Chondrocyte (in vitro differentiated cells): ENCODE measurements around the gene RAB3GAP2. TPM values are rescaled to one million over a fixed set of nuclear protein-coding genes. Genes with fewer than 3 reads are reported as not detected.
A peak's percentile ranks its signal among the peaks of the same experiment; 100 is the strongest.
"Not testable (repeated sequence)": the region's sequence is repeated elsewhere in the genome, so short reads cannot be mapped to it uniquely, and the experiment has no call there.

Source experiments
- DNase-seq: peaks from one replicate; pipeline ENCODE4 v3.0.0; 2021; ENCODE audit warnings: mixed read lengths, low spot score
- H3K27ac Mint-ChIP-seq: one replicate; pipeline ENCODE4 v1.8.0; 2021; ENCODE audit warnings: mild to moderate bottlenecking, moderate library complexity, mixed read lengths; ENCODE audit not compliant: unreplicated experiment
- H3K27me3 Mint-ChIP-seq: 2 replicates; pipeline ENCODE4 v1.8.0; 2021; ENCODE audit warnings: low read depth, mixed read lengths
- H3K36me3 Mint-ChIP-seq: 2 replicates; pipeline ENCODE4 v1.8.0; 2021; ENCODE audit warnings: low read depth, mixed read lengths
- H3K4me1 Mint-ChIP-seq: 2 replicates; pipeline ENCODE4 v1.8.0; 2021; ENCODE audit warnings: low read depth, mild to moderate bottlenecking, mixed read lengths
- H3K4me3 Mint-ChIP-seq: one replicate; pipeline ENCODE4 v1.8.0; 2021; ENCODE audit warnings: mild to moderate bottlenecking, moderate library complexity, mixed read lengths; ENCODE audit not compliant: unreplicated experiment
- H3K9me3 Mint-ChIP-seq: 2 replicates; pipeline ENCODE4 v1.8.0; 2021; ENCODE audit warnings: low read depth, mixed read lengths
- total RNA-seq: library from RNA; stranded (reverse); gene quantifications from 3 replicates; pipeline ENCODE4 v1.2.1, GENCODE V29; 2021
- TF ChIP-seq, protein P1 (sequence below): fragments of 200-600 bp; sonication (generic); IDR thresholded peaks from 2 replicates; pipeline ENCODE4 v1.5.0; 2021; ENCODE audit warnings: antibody characterized with exemption, mild to moderate bottlenecking, moderate library complexity

Gene RAB3GAP2
- total RNA-seq, 1 donor from 2014 or later = 47.5 TPM

DNA sequence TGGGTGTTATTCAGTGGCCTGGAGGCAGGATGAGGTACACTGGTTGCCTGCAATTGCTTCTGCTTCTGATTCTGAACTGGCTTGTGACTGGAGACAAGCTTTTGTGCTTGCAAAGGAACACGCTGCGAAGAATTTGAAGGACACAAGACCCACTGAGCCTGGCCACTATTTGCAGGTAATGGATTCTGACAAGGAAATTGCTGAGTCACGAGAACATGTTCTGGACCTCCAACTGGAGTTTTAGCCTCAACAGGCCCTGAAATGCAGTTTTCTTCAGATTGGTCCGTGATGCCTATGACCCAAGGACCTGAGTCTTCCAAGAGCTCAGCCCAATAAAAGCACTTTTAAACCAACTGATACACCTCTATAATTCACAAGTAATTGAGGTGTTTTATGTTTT, 4.6 kb downstream of the RAB3GAP2 start:
- TF ChIP-seq, protein P1, sequence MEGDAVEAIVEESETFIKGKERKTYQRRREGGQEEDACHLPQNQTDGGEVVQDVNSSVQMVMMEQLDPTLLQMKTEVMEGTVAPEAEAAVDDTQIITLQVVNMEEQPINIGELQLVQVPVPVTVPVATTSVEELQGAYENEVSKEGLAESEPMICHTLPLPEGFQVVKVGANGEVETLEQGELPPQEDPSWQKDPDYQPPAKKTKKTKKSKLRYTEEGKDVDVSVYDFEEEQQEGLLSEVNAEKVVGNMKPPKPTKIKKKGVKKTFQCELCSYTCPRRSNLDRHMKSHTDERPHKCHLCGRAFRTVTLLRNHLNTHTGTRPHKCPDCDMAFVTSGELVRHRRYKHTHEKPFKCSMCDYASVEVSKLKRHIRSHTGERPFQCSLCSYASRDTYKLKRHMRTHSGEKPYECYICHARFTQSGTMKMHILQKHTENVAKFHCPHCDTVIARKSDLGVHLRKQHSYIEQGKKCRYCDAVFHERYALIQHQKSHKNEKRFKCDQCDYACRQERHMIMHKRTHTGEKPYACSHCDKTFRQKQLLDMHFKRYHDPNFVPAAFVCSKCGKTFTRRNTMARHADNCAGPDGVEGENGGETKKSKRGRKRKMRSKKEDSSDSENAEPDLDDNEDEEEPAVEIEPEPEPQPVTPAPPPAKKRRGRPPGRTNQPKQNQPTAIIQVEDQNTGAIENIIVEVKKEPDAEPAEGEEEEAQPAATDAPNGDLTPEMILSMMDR = no peak
- Mint-ChIP-seq H3K27me3 (no peaks in the 10 kb centered on the region), H3K36me3 (peaks cover 23% of the 10 kb centered on the region), H3K27ac (peak overlapping the region; percentile 10), H3K4me3 (no peak overlapping the region), H3K4me1 (peaks cover 23% of the 10 kb centered on the region), H3K9me3 (no peaks in the 10 kb centered on the region)
- DNase-seq = no peak

DNA sequence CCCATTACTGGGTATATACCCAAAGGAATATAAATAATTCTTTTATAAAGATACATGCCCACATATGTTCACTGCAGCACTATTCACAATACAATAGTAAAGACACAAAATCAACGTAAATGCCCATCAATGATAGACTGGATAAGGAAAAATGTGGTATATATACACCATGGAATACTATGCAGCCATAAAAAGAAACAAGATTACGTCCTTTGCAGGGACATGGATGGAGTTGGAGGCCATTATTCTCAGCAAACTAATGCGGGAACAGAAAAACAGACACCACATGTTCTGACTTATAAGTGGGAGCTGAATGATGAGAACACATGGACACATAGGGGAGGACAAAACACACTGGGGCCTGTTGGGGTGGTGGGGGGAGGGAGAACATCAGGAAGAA, 12.0 kb downstream of the RAB3GAP2 start:
- peaks cover 17% of the 10 kb centered on the region for H3K9me3 Mint-ChIP-seq
- H3K4me3 Mint-ChIP-seq, H3K4me1 Mint-ChIP-seq, DNase-seq, H3K27ac Mint-ChIP-seq, H3K27me3 Mint-ChIP-seq: not testable (repeated sequence)
- H3K36me3 Mint-ChIP-seq = peaks cover 10% of the 10 kb centered on the region

DNA sequence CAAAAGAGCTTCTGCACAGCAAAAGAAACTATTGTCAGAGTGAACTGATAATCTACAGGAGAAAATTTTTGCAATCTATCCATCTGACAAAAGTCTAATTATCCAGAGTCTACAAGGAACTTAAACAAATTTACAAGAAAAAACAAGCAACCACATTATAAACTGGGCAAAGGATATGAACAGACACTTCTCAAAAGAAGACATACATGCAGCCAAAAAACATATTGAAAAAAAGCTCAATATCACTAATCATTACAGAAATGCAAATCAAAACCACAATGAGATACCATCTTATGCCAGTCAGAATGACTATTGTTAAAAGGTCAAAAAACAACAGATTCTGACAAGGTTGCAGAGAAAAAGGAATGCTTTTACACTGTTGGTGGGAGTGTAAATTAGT, 12.5 kb downstream of the RAB3GAP2 start:
- Mint-ChIP-seq H3K36me3 (peaks cover 10% of the 10 kb centered on the region), H3K9me3 (peaks cover 17% of the 10 kb centered on the region)

DNA sequence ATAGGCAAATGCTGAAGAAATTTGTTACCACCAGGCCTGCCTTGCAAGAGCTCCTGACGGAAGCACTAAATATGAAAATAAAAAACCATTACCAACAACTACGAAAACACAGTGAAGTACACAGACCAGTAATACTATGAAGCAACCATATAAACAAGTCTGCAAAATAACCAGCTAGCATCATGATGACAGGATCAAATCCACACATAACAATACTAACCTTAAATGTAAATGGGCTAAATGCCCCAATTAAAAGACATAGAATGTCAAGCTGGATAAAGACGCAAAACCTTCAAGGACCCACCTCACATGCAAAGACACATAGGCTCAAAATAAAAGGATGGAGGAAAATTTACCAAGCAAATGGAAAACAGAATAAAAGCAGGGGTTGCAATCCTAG, 16.1 kb downstream of the RAB3GAP2 start:
- H3K4me1 Mint-ChIP-seq, H3K27ac Mint-ChIP-seq, DNase-seq, H3K27me3 Mint-ChIP-seq, H3K4me3 Mint-ChIP-seq: not testable (repeated sequence)
- H3K9me3 Mint-ChIP-seq = peaks cover 15% of the 10 kb centered on the region
- H3K36me3 Mint-ChIP-seq = peaks cover 16% of the 10 kb centered on the region

More for the DNA sequence above, 12.5 kb downstream of the RAB3GAP2 start:
- not testable (repeated sequence) for H3K4me1 Mint-ChIP-seq, DNase-seq, H3K27me3 Mint-ChIP-seq, H3K4me3 Mint-ChIP-seq, H3K27ac Mint-ChIP-seq

DNA sequence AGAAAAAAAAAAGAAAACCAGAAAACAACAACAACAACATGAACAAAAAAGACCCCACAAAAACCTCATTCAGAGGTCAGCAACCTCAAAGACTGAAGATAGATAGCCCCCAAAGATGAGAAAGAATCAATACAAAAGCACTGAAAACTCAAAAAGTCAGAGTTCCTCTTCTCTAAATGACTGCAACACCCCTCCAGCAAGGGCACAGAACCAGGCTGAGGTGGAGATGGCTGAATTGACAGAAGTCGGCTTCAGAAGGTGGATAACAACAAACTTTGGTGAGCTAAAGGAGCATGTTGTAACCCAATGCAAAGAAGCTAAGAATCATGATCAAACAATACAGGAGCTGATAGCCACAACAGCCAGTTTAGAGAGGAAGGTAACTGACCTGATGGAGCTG, 17.0 kb downstream of the RAB3GAP2 start:
- H3K9me3 Mint-ChIP-seq = peaks cover 13% of the 10 kb centered on the region

DNA sequence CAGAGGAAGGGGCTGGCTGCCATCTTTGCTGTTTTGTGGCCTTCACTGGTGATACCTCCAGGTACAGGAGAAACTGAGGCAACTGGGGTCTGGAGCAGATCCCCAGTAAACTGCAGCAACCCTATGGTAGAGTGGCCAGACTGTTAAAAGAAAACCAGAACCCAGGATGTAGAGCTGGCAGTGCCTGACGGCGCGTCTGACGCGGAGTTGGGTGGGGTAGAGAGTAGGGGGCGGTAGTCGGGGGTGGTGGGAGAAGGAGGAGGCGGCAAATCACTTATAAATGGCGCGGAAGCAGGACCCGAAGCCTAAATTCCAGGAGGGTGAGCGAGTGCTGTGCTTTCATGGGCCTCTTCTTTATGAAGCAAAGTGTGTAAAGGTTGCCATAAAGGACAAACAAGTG, 19.0 kb downstream of the RAB3GAP2 start:
- peaks cover 25% of the 10 kb centered on the region for H3K36me3 Mint-ChIP-seq
- peaks cover 17% of the 10 kb centered on the region for H3K9me3 Mint-ChIP-seq
- not testable (repeated sequence) for H3K4me3 Mint-ChIP-seq, H3K27ac Mint-ChIP-seq, DNase-seq, H3K27me3 Mint-ChIP-seq, H3K4me1 Mint-ChIP-seq

More for the DNA sequence above, 17.0 kb downstream of the RAB3GAP2 start:
- Mint-ChIP-seq H3K4me1 (peaks cover 10% of the 10 kb centered on the region), H3K4me3 (no peak overlapping the region), H3K27me3 (no peaks in the 10 kb centered on the region), H3K36me3 (peaks cover 16% of the 10 kb centered on the region), H3K27ac (peak overlapping the region; percentile 25)
- no peak for DNase-seq
- TF ChIP-seq, protein P1 = no peak

DNA sequence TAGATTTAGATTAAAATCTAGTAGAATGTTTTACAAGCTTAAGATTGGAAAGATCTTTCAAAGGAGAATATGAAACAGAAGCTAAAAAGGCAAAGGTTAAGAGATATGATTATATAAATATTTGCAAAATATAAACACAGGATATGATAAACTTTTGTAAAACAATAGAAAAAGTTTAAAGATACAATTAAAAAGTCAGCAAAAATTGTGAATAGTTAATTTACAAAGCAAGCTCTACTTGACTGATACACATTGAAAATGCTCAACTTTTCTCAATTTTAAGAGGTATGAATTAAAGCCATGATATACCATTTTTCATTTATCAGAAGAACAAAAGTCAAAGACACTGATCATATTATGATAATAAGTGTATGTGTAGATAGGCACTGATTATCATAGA, 21.0 kb downstream of the RAB3GAP2 start:
- peaks cover 14% of the 10 kb centered on the region for H3K9me3 Mint-ChIP-seq
- H3K36me3 Mint-ChIP-seq = peaks cover 26% of the 10 kb centered on the region
- TF ChIP-seq, protein P1 = no peak

More for the DNA sequence above, 21.0 kb downstream of the RAB3GAP2 start:
- no peaks in the 10 kb centered on the region for H3K27me3 Mint-ChIP-seq
- DNase-seq = no peak
- no peak overlapping the region for H3K4me3 Mint-ChIP-seq
- H3K27ac Mint-ChIP-seq = no peak overlapping the region
- no peaks in the 10 kb centered on the region for H3K4me1 Mint-ChIP-seq
